HepG2 (cell line): ENCODE measurements around the gene TMEM11. TPM values are rescaled to one million over a fixed set of nuclear protein-coding genes. Genes with fewer than 3 reads are reported as not detected.

Experiments used
- ATAC-seq: fragments of 200-7000 bp; cut with Tn5 transposase; 3 replicates; pipeline ENCODE4 v1.9.1; 2020; ENCODE audit warnings: mild to moderate bottlenecking, moderate library complexity
- BruUV-seq: library from RNA; stranded (reverse); fragments of 400-500 nt; replicated peaks from 2 replicates; lab custom pipeline; 2021; lab: Mats Ljungman, UMichigan
- CTCF ChIA-PET: fragments of 300-600 bp; formaldehyde crosslinking; extraction: SDS; loops from one replicate; lab custom pipeline; 2021; ENCODE audit warnings: low total read pairs, inconsistent platforms, low intra/inter-chr PET ratio; lab: Yijun Ruan, JAX
- POLR2A ChIA-PET: fragments of 350-600 bp; sonication (Branson Sonifier 250); formaldehyde crosslinking; loops from one replicate; lab custom pipeline; 2020; ENCODE audit warnings: antibody characterized with exemption, inconsistent platforms; lab: Yijun Ruan, JAX
- DNase-seq: peaks from one replicate; pipeline ENCODE4 v3.0.0-alpha.2; 2015; ENCODE audit warnings: low spot score
- FAIRE-seq: peaks from 3 replicates; lab custom pipeline; 2011; peaks lifted over from hg19 to GRCh38; lab: Jason Lieb, UNC
- H2AFZ ChIP-seq: one replicate; pipeline ENCODE4 v1.6.1; 2011; ENCODE audit warnings: low read length, inconsistent platforms
- H3K27ac ChIP-seq: fragments of 300-600 bp; 3 replicates; pipeline ENCODE4 v1.8.0; 2011; ENCODE audit warnings: mixed run types, mild to moderate bottlenecking, mixed read lengths, low read length, inconsistent platforms; ENCODE audit not compliant: insufficient read depth; ENCODE audit errors: extremely low read length
- H3K27me3 ChIP-seq, 2 experiments: fragments of 200-600 bp in 1 of 2; 2 replicates in 1 of 2; 3 replicates in 1 of 2; pipeline versions ENCODE4 v1.6.0 to v1.8.0; 2011; ENCODE audit warnings: low read length in 2 of 2, mild to moderate bottlenecking in 2 of 2, moderate library complexity in 2 of 2, inconsistent platforms in 1 of 2; ENCODE audit not compliant: insufficient read depth in 2 of 2, control insufficient read depth in 1 of 2
- H3K36me3 ChIP-seq, 2 experiments: fragments of 200-600 bp in 1 of 2; replicated peaks in 1 of 2; 2 replicates in 1 of 2; 3 replicates in 1 of 2; pipeline versions ENCODE4 v1.5.1 to v1.8.0; 2011; ENCODE audit warnings: low read length in 2 of 2, inconsistent platforms in 1 of 2; ENCODE audit not compliant: insufficient read depth in 2 of 2, control insufficient read depth in 1 of 2
- H3K4me1 ChIP-seq: 2 replicates; pipeline ENCODE4 v1.5.1; 2012; ENCODE audit warnings: low read length, inconsistent platforms; ENCODE audit not compliant: insufficient read depth
- H3K4me2 ChIP-seq: 2 replicates; pipeline ENCODE4 v1.6.0; 2011; ENCODE audit warnings: low read depth, low read length, inconsistent platforms
- H3K4me3 ChIP-seq, 3 experiments: fragments of 200-600 bp in 1 of 3; sonication (generic), shearing (Covaris generic) in 1 of 3; replicated peaks in 1 of 3; 2 replicates each; pipeline ENCODE4 v1.5.1; 2011 to 2016; ENCODE audit warnings: low read length in 3 of 3, inconsistent platforms in 2 of 3, low read depth in 2 of 3, mild to moderate bottlenecking in 2 of 3, control low read depth in 1 of 3, mixed read lengths in 1 of 3; ENCODE audit not compliant: insufficient read depth in 1 of 3
- H3K79me2 ChIP-seq: one replicate; pipeline ENCODE4 v1.6.1; 2011; ENCODE audit warnings: low read length, inconsistent platforms; ENCODE audit not compliant: insufficient read depth
- H3K9ac ChIP-seq: 2 replicates; pipeline ENCODE4 v1.6.0; 2011; ENCODE audit warnings: mild to moderate bottlenecking, low read depth, low read length, inconsistent platforms; ENCODE audit not compliant: insufficient read depth
- H3K9me3 ChIP-seq: 2 replicates; pipeline ENCODE4 v1.5.1; 2012; ENCODE audit warnings: mild to moderate bottlenecking, low read length
- H4K20me1 ChIP-seq: 2 replicates; pipeline ENCODE4 v1.6.0; 2011; ENCODE audit warnings: inconsistent platforms, mild to moderate bottlenecking, low read length, moderate library complexity; ENCODE audit not compliant: insufficient read depth
- ADNP ChIP-seq: sonication (generic); formaldehyde crosslinking; IDR thresholded peaks from 2 replicates; pipeline ENCODE4 v1.4.0; 2020; ENCODE audit warnings: missing genetic modification reagents
- FOXA3 ChIP-seq: IDR thresholded peaks from 2 replicates; pipeline ENCODE4 v1.6.1; 2016; ENCODE audit warnings: missing genetic modification reagents, missing compliant biosample characterization
- MIXL1 ChIP-seq: IDR thresholded peaks from 2 replicates; pipeline ENCODE4 v1.6.1; 2016
- MNT ChIP-seq: fragments of 450-650 bp; IDR thresholded peaks from 2 replicates; pipeline ENCODE4 v1.6.1; 2016
- MTF1 ChIP-seq: sonication (generic); formaldehyde crosslinking; IDR thresholded peaks from 2 replicates; pipeline ENCODE4 v1.5.0; 2020; ENCODE audit warnings: missing genetic modification reagents
- NFYC ChIP-seq: IDR thresholded peaks from 2 replicates; pipeline ENCODE4 v1.6.1; 2016; ENCODE audit warnings: missing genetic modification reagents, missing compliant biosample characterization
- PAWR ChIP-seq: sonication (generic); formaldehyde crosslinking; IDR thresholded peaks from 2 replicates; pipeline ENCODE4 v1.4.0; 2020; ENCODE audit warnings: missing genetic modification reagents, mild to moderate bottlenecking, borderline replicate concordance
- ZHX2 ChIP-seq, 2 experiments: sonication (generic) in 1 of 2; formaldehyde crosslinking in 1 of 2; IDR thresholded peaks; 2 replicates each; pipeline versions ENCODE4 v1.6.1 to v1.9.0; 2014 to 2022; ENCODE audit warnings: antibody characterized with exemption in 1 of 2, borderline replicate concordance in 1 of 2, inconsistent platforms in 1 of 2, low read depth in 1 of 2, missing genetic modification reagents in 1 of 2
- ZNF382 ChIP-seq: sonication (generic); formaldehyde crosslinking; IDR thresholded peaks from 2 replicates; pipeline ENCODE4 v1.5.0; 2020; ENCODE audit warnings: missing genetic modification reagents, mild to moderate bottlenecking, borderline replicate concordance
- ZNF549 ChIP-seq: sonication (generic); formaldehyde crosslinking; IDR thresholded peaks from 2 replicates; pipeline ENCODE4 v1.5.0; 2020; ENCODE audit warnings: missing genetic modification reagents
- ZNF770 ChIP-seq: sonication (generic); formaldehyde crosslinking; IDR thresholded peaks from 2 replicates; pipeline ENCODE4 v1.5.0; 2020; ENCODE audit warnings: mild to moderate bottlenecking, missing genetic modification reagents
- WGBS: methylation state at CpG from one replicate; pipeline ENCODE4 v1.1.6; 2017; ENCODE audit warnings: low lambda C conversion rate; 5-methylcytosine and 5-hydroxymethylcytosine counted together
- in situ Hi-C: cut with HindIII; loops from 2 replicates; pipeline ENCODE4 v1.10.0; 2017; ENCODE audit warnings: low pct_unique_long_range_greater_than_20kb; ENCODE audit not compliant: extremely low pct_ligation_motif_present
- intact Hi-C: fragments of 100-400 bp; cut with micrococcal nuclease; formaldehyde crosslinking; loops from one replicate; pipeline ENCODE4 v1.10.0; 2022; ENCODE audit not compliant: unreplicated experiment
- polyA plus RNA-seq, 8 experiments: library from polyadenylated mRNA; depleted of rRNA in 3 of 8; stranded (reverse) in 7 of 8; unstranded in 1 of 8; fragments of >200 nt; fragmentation: Illumina TruSeq in 4 of 8; extraction: Trizol in 4 of 8; gene quantifications; 2 replicates each; pipeline versions ENCODE4 v1.2.1 to v1.2.3, GENCODE V29; 2011 to 2016; ENCODE audit warnings: low read depth in 4 of 8, missing spikeins in 1 of 8, mixed read lengths in 1 of 8; ENCODE audit not compliant: insufficient read depth in 1 of 8
- total RNA-seq, 5 experiments: library from RNA; depleted of rRNA; stranded (reverse); fragments of >200 nt; fragmentation: Illumina TruSeq; extraction: Trizol; gene quantifications; 2 replicates each; pipeline ENCODE4 v1.2.3, GENCODE V29; 2016; ENCODE audit warnings: low read depth in 1 of 5
- TF ChIP-seq, protein P1 (sequence below), 2 experiments: fragments of 450-650 bp in 1 of 2; sonication (generic) in 1 of 2; formaldehyde crosslinking; IDR thresholded peaks; 2 replicates each; pipeline versions ENCODE4 v1.5.0 to v1.8.0; 2020 to 2022; ENCODE audit warnings: mild to moderate bottlenecking in 1 of 2, missing genetic modification reagents in 1 of 2

The TMEM11 gene
- total and polyA plus RNA-seq, 2 of the 13 experiments (the other 11 are each of a cell fraction or from before 2014, with no cell fraction given), result 18.7 to 35.0 TPM

DNA sequence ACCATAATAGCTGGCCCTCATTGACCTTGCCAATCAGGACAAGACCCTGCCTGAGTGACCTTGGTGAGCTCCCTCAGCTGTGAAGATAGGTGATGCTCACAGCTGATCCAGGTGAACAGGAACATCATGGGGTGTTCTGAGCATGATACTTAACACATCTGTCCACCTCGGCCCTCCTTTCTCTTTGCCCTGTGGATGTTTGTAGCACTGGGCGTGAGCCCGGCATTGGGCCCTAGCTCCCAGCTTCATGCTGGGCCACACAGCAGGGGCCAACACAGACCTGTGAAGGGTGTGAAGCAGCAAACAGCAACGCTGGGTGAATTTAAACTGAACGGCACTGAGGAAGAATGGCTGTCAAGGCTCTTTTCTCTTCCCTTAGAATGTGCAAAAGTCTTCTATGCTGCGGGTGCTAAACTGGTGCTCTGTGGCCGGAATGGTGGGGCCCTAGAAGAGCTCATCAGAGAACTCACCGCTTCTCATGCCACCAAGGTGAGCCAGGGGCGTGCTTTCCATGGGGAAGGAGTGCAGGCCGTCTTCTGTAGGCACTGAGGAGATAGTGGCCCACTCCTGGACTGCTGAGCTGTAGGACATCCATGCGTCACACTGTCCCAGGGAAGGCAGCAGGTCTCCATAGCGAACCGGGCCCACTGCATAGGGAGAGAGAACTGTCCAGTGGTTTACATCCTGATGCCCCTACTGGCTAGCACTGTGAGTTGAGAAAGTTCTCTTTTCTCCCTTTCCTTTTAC lies 35.9 kb downstream of the TMEM11 start:
- FAIRE-seq, result no peak
- Histone ChIP-seq H3K27ac (no peak overlapping the region), H3K4me1 (0 out of 2 replicates have a peak, but pooled peaks cover under 1% of the 10 kb centered on the region), H3K9me3 (no peaks in the 10 kb centered on the region), H3K27me3 (no peaks in the 10 kb centered on the region), H3K4me2 (no peak overlapping the region), H4K20me1 (no peaks in the 10 kb centered on the region), H3K79me2 (no peaks in the 10 kb centered on the region), H2AFZ (no peak overlapping the region), H3K36me3 (peaks cover 1 to 16% of the 10 kb centered on the region in 2 experiments; a peak in 3 of 5 replicates), H3K4me3 (no peak overlapping the region), H3K9ac (no peak overlapping the region)
- ATAC-seq, result no peak; the same call in 2 of the 3 replicates
- ChIA-PET POLR2A (no interaction called here), CTCF (no interaction called here)
- intact Hi-C loops, result no loop called here
- no peak for DNase-seq
- TF ChIP-seq ZNF382 (CRISPR knock-in tag) (no peak), ZNF770 (CRISPR knock-in tag) (no peak), MIXL1 (no peak), ZHX2 (IDR thresholded peaks at IDR 0.05; ENCODE audit: low read depth) (no peak), ZHX2 (CRISPR knock-in tag; IDR thresholded peaks at IDR 0.05; ENCODE audit: borderline replicate concordance) (no peak), MNT (no peak), NFYC (CRISPR knock-in tag) (no peak), MTF1 (CRISPR knock-in tag) (no peak), FOXA3 (CRISPR knock-in tag) (no peak), ZNF549 (no peak), ADNP (no peak), PAWR (no peak)
- TF ChIP-seq, protein P1, sequence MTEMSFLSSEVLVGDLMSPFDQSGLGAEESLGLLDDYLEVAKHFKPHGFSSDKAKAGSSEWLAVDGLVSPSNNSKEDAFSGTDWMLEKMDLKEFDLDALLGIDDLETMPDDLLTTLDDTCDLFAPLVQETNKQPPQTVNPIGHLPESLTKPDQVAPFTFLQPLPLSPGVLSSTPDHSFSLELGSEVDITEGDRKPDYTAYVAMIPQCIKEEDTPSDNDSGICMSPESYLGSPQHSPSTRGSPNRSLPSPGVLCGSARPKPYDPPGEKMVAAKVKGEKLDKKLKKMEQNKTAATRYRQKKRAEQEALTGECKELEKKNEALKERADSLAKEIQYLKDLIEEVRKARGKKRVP (CRISPR knock-in tag; IDR thresholded peaks at IDR 0.05), result no peak
- in situ Hi-C loops, result no loop called here
- BruUV-seq, result no TSS peak
- WGBS, result 94% methylated on average over 12 of the region's 13 CpGs
